Measurements from ENCODE around the gene EIF2S2. TPM values are rescaled to one million over a fixed set of nuclear protein-coding genes. Genes with fewer than 3 reads are reported as not detected.

Gene EIF2S2
- total RNA-seq, 1 experiment from 2014 or later, result 124 TPM

- Mint-ChIP-seq H3K4me3 (no peak overlapping the region), H3K36me3 (peaks cover 39% of the 10 kb centered on the region), H3K27ac (peak overlapping the region; percentile 26; the same call in 1 of the 2 replicates), H3K9me3 (no peaks in the 10 kb centered on the region), H3K27me3 (ENCODE audit: low read depth) (no peaks in the 10 kb centered on the region), H3K4me1 (no peaks in the 10 kb centered on the region)
- TF ChIP-seq PREB (CRISPR knock-in tag; IDR thresholded peaks at IDR 0.05; ENCODE audit: borderline replicate concordance) (no peak), ATF3 (CRISPR knock-in tag; conservative IDR thresholded peaks at IDR 0.05) (no peak), NFYB (CRISPR knock-in tag; conservative IDR thresholded peaks at IDR 0.05; ENCODE audit: low read depth) (no peak), TEAD4 (CRISPR knock-in tag; IDR thresholded peaks at IDR 0.05) (no peak)
- TF ChIP-seq, protein P1, sequence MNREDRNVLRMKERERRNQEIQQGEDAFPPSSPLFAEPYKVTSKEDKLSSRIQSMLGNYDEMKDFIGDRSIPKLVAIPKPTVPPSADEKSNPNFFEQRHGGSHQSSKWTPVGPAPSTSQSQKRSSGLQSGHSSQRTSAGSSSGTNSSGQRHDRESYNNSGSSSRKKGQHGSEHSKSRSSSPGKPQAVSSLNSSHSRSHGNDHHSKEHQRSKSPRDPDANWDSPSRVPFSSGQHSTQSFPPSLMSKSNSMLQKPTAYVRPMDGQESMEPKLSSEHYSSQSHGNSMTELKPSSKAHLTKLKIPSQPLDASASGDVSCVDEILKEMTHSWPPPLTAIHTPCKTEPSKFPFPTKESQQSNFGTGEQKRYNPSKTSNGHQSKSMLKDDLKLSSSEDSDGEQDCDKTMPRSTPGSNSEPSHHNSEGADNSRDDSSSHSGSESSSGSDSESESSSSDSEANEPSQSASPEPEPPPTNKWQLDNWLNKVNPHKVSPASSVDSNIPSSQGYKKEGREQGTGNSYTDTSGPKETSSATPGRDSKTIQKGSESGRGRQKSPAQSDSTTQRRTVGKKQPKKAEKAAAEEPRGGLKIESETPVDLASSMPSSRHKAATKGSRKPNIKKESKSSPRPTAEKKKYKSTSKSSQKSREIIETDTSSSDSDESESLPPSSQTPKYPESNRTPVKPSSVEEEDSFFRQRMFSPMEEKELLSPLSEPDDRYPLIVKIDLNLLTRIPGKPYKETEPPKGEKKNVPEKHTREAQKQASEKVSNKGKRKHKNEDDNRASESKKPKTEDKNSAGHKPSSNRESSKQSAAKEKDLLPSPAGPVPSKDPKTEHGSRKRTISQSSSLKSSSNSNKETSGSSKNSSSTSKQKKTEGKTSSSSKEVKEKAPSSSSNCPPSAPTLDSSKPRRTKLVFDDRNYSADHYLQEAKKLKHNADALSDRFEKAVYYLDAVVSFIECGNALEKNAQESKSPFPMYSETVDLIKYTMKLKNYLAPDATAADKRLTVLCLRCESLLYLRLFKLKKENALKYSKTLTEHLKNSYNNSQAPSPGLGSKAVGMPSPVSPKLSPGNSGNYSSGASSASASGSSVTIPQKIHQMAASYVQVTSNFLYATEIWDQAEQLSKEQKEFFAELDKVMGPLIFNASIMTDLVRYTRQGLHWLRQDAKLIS (CRISPR knock-in tag; IDR thresholded peaks at IDR 0.05; ENCODE audit: borderline replicate concordance), result no peak
- TF ChIP-seq, protein P2, sequence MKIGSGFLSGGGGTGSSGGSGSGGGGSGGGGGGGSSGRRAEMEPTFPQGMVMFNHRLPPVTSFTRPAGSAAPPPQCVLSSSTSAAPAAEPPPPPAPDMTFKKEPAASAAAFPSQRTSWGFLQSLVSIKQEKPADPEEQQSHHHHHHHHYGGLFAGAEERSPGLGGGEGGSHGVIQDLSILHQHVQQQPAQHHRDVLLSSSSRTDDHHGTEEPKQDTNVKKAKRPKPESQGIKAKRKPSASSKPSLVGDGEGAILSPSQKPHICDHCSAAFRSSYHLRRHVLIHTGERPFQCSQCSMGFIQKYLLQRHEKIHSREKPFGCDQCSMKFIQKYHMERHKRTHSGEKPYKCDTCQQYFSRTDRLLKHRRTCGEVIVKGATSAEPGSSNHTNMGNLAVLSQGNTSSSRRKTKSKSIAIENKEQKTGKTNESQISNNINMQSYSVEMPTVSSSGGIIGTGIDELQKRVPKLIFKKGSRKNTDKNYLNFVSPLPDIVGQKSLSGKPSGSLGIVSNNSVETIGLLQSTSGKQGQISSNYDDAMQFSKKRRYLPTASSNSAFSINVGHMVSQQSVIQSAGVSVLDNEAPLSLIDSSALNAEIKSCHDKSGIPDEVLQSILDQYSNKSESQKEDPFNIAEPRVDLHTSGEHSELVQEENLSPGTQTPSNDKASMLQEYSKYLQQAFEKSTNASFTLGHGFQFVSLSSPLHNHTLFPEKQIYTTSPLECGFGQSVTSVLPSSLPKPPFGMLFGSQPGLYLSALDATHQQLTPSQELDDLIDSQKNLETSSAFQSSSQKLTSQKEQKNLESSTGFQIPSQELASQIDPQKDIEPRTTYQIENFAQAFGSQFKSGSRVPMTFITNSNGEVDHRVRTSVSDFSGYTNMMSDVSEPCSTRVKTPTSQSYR (CRISPR knock-in tag; IDR thresholded peaks at IDR 0.05), result no peak
- TF ChIP-seq, protein P3, sequence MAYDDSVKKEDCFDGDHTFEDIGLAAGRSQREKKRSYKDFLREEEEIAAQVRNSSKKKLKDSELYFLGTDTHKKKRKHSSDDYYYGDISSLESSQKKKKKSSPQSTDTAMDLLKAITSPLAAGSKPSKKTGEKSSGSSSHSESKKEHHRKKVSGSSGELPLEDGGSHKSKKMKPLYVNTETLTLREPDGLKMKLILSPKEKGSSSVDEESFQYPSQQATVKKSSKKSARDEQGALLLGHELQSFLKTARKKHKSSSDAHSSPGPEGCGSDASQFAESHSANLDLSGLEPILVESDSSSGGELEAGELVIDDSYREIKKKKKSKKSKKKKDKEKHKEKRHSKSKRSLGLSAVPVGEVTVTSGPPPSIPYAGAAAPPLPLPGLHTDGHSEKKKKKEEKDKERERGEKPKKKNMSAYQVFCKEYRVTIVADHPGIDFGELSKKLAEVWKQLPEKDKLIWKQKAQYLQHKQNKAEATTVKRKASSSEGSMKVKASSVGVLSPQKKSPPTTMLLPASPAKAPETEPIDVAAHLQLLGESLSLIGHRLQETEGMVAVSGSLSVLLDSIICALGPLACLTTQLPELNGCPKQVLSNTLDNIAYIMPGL (CRISPR knock-in tag; IDR thresholded peaks at IDR 0.05), result no peak
- ATAC-seq, result no peak
- no peak for DNase-seq (ENCODE audit: low spot score)
- POLR2A ChIA-PET, result no interaction called here
- CTCF ChIA-PET, result interaction anchor here (1.8 kb wide), 1 partner anchor 223 kb away, joined by 8 read pairs; no protein-coding TSS in a partner anchor
Measured at GRCh38 chr20:34085544-34086040, 26.5 kb downstream of the EIF2S2 start.

- no peak for ATAC-seq
- TF ChIP-seq NR2C2 (CRISPR knock-in tag; IDR thresholded peaks at IDR 0.05), result no peak
- no peak for TF ChIP-seq USF2 (CRISPR knock-in tag; IDR thresholded peaks at IDR 0.05)
- TF ChIP-seq, protein P4, sequence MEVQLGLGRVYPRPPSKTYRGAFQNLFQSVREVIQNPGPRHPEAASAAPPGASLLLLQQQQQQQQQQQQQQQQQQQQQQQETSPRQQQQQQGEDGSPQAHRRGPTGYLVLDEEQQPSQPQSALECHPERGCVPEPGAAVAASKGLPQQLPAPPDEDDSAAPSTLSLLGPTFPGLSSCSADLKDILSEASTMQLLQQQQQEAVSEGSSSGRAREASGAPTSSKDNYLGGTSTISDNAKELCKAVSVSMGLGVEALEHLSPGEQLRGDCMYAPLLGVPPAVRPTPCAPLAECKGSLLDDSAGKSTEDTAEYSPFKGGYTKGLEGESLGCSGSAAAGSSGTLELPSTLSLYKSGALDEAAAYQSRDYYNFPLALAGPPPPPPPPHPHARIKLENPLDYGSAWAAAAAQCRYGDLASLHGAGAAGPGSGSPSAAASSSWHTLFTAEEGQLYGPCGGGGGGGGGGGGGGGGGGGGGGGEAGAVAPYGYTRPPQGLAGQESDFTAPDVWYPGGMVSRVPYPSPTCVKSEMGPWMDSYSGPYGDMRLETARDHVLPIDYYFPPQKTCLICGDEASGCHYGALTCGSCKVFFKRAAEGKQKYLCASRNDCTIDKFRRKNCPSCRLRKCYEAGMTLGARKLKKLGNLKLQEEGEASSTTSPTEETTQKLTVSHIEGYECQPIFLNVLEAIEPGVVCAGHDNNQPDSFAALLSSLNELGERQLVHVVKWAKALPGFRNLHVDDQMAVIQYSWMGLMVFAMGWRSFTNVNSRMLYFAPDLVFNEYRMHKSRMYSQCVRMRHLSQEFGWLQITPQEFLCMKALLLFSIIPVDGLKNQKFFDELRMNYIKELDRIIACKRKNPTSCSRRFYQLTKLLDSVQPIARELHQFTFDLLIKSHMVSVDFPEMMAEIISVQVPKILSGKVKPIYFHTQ (CRISPR knock-in tag; IDR thresholded peaks at IDR 0.05), result no peak
- no peak for TF ChIP-seq TEAD4 (CRISPR knock-in tag; IDR thresholded peaks at IDR 0.05)
- TF ChIP-seq JAZF1 (CRISPR knock-in tag; IDR thresholded peaks at IDR 0.05), result no peak
- no peak for TF ChIP-seq ZBTB21 (CRISPR knock-in tag; IDR thresholded peaks at IDR 0.05; ENCODE audit: borderline replicate concordance)
- TF ChIP-seq NR1H2 (CRISPR knock-in tag; IDR thresholded peaks at IDR 0.05), result no peak
- TF ChIP-seq TCF7 (CRISPR knock-in tag; IDR thresholded peaks at IDR 0.05; ENCODE audit: low read depth), result no peak
- TF ChIP-seq, protein P5, sequence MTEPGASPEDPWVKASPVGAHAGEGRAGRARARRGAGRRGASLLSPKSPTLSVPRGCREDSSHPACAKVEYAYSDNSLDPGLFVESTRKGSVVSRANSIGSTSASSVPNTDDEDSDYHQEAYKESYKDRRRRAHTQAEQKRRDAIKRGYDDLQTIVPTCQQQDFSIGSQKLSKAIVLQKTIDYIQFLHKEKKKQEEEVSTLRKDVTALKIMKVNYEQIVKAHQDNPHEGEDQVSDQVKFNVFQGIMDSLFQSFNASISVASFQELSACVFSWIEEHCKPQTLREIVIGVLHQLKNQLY (CRISPR knock-in tag; IDR thresholded peaks at IDR 0.05), result no peak
Measured at GRCh38 chr20:34084227-34084923, 27.7 kb downstream of the EIF2S2 start.

More at GRCh38 chr20:34084227-34084923, 27.7 kb downstream of the EIF2S2 start:
- Mint-ChIP-seq H3K9me3 (no peaks in the 10 kb centered on the region), H3K27ac (no peak overlapping the region), H3K27me3 (ENCODE audit: low read depth) (no peaks in the 10 kb centered on the region), H3K36me3 (peaks cover 27% of the 10 kb centered on the region), H3K4me3 (no peak overlapping the region), H3K4me1 (no peaks in the 10 kb centered on the region)
- ChIA-PET CTCF (no interaction called here), POLR2A (no interaction called here)
- DNase-seq (ENCODE audit: low spot score), result no peak

Data from WTC11 (cell line).